ENCODE results near the gene TSPO.

Gene TSPO

DNA sequence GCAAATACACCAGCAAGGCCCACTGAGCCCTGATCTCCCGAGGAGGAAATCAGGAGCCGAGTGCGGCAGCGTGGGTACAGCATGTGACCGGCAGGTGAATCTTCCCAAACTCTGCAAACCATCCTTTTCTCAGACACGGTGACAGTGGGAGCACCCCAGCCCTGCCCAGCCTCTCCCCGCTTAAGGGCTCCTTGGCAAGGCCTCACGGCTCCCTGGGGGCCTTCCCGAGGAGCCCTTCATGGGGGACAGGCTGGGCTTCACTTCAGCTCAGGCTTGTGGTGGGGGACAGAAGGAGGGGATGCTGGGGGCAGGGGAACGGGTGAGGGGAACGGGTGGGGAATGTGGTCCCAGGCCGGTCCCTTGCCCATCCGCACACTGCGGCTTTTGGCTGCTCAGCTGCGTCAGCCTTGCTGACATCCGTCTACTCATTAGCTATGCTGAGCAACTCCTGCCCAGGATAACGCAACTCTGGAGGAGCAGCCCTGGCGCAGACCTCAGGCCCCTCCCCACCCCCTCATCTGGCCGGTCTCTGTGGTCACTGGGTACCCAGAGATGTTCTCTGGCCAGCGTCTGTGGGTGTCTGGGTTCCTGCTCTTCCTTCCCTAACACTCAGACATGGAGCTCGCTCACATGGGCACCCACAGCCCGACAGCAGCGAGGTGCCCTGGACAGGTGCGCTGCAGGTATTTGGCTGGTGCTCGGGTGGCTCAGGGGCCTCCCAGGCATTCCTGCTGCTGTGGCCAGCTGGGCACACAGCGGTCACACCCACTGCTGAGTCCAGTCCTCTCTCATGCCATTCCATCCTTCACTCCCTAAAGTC is 57.6 kb downstream of the TSPO start:
- Histone ChIP-seq H3K4me3 (ENCODE audit: low read length) (no peak overlapping the region), H3K9ac (ENCODE audit: low read depth, low read length) (no peak overlapping the region), H3K36me3 (ENCODE audit: insufficient read depth, low read length) (no peaks in the 10 kb centered on the region), H3K4me1 (ENCODE audit: control insufficient read depth, insufficient read depth, low read length) (no peaks in the 10 kb centered on the region), H3K27me3 (ENCODE audit: control insufficient read depth, insufficient read depth, low read length) (peaks cover 19% of the 10 kb centered on the region), H3K9me3 (replicated peaks; ENCODE audit: low read length) (no peaks in the 10 kb centered on the region), H3K4me2 (ENCODE audit: low read length) (no peak overlapping the region)

DNA sequence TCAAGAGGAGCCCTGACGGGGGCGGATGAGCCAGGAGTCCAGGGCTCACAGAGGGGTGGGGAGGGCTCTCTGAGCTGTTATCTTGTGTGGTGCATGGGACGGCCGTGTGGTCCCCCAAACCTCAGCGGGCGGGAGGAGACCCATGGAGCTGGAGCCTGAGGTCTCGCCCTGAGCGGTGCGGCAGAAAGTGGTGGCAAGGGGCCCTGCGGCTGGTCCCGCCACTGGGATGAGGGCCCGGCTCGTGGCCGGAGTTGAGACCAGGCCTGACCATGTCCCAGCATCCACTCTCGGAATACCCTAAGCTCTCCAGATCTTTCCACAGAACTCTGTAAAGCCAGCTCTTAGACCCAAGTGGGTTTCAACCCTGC is 58.1 kb downstream of the TSPO start:
- H3K4me3 ChIP-seq (ENCODE audit: low read length), result no peak overlapping the region
- H3K9me3 ChIP-seq (replicated peaks; ENCODE audit: low read length), result no peaks in the 10 kb centered on the region
- no peak overlapping the region for H3K9ac ChIP-seq (ENCODE audit: low read depth, low read length)
- H3K36me3 ChIP-seq (ENCODE audit: insufficient read depth, low read length), result no peaks in the 10 kb centered on the region
- no peak overlapping the region for H3K4me2 ChIP-seq (ENCODE audit: low read length)
- peaks cover 19% of the 10 kb centered on the region for H3K27me3 ChIP-seq (ENCODE audit: control insufficient read depth, insufficient read depth, low read length)
- H3K4me1 ChIP-seq (ENCODE audit: control insufficient read depth, insufficient read depth, low read length), result no peaks in the 10 kb centered on the region

DNA sequence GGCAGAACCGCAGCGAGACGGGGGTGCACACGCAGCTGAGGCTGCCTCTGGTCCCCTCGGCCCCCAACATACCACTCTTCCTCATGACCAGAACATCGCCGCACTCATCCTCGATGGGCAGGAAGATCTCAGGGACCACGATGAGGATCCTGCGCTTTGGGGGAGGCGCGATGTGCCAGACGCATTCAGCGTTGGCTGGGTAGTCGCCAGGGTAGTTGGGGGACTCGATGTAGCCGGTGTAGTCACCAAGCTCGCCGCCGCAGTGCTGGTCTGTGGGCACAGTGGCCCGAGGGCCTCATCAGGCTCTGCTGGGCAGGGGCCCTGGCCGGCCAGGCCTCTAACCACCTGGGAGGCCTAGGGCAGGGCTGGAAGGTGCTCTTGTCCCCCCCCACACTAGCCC is 58.6 kb downstream of the TSPO start:
- H3K27me3 ChIP-seq (ENCODE audit: control insufficient read depth, insufficient read depth, low read length), result peaks cover 20% of the 10 kb centered on the region
- H3K9ac ChIP-seq (ENCODE audit: low read depth, low read length), result no peak overlapping the region

DNA sequence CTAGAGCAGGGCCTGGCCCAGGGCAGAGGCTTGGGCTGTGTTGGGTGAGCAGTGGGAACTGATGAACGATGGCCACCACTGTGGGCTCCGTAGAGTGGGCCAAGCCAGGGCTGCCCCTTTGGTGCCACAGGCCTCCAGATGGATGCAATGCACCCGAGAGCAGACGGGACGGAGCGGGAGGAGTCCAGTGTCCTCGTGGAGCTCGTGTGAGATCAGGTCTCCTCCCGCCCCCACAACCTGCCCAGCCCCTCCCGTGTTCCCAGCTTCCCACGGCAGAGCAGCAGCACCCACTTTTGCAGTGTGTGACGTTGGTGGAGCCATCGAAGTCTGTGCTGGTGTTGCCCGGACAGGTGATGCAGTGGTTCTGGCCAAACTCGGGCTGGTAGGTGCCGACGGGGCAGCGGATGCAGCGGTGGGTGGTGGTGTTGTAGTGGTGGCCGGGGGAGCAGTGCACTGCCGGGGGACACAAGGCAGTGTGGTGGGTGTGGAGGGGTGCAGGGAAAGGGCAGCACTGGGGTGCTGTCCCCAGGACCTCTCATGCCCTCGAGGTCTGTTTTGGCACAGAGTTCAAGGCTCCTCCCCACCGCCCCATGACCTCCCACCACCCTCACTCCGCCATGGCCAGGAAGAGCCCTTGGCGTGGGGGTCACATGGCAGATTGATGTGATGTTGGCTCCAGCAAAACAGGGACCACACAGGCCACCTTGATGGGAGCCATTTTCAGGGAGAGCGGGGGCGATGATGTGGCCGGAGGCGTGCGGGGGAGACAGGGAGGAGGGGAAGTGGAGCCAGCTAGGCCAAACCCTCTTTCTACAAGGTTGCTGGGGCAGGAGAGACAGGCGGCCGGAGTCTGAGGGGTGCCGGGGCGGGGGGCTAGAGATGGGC is 59.5 kb downstream of the TSPO start:
- Histone ChIP-seq H3K9ac (ENCODE audit: low read depth, low read length) (no peak overlapping the region), H3K27me3 (ENCODE audit: control insufficient read depth, insufficient read depth, low read length) (peaks cover 26% of the 10 kb centered on the region), H3K9me3 (replicated peaks; ENCODE audit: low read length) (no peaks in the 10 kb centered on the region)

More for the DNA sequence above, 58.6 kb downstream of the TSPO start:
- Histone ChIP-seq H3K4me3 (ENCODE audit: low read length) (no peak overlapping the region), H3K4me2 (ENCODE audit: low read length) (no peak overlapping the region), H3K9me3 (replicated peaks; ENCODE audit: low read length) (no peaks in the 10 kb centered on the region), H3K4me1 (ENCODE audit: control insufficient read depth, insufficient read depth, low read length) (no peaks in the 10 kb centered on the region), H3K36me3 (ENCODE audit: insufficient read depth, low read length) (no peaks in the 10 kb centered on the region)

DNA sequence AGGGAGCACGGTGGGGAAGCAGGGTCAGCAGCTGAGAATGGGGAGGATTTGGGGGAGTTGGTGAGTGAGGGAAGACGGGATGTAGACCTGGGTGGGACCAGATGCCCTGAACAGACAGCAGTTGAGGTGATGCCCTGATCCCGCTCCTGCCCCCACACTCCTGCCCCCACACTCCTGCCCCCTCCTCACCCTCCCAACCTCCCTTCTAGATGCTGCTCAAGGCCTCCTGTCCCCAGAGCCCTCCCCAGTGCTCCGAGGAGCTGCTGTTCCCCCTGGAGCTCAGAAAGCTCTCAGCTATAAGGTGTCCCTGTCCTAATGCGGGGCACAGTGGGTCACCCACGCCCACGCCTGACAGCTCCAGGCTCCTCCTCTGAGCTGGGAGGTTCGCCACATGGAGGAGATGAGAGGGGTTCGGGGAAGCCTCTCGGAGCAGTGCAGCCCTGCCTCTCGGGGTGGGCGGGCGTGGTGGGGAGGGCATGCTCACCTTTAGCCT is 60.6 kb downstream of the TSPO start:
- Histone ChIP-seq H3K9ac (ENCODE audit: low read depth, low read length) (no peak overlapping the region), H3K4me1 (ENCODE audit: control insufficient read depth, insufficient read depth, low read length) (no peaks in the 10 kb centered on the region), H3K4me3 (ENCODE audit: low read length) (no peak overlapping the region), H3K9me3 (replicated peaks; ENCODE audit: low read length) (no peaks in the 10 kb centered on the region), H3K36me3 (ENCODE audit: insufficient read depth, low read length) (no peaks in the 10 kb centered on the region), H3K4me2 (ENCODE audit: low read length) (no peak overlapping the region), H3K27me3 (ENCODE audit: control insufficient read depth, insufficient read depth, low read length) (peaks cover 26% of the 10 kb centered on the region)

More for the DNA sequence above, 59.5 kb downstream of the TSPO start:
- Histone ChIP-seq H3K4me1 (ENCODE audit: control insufficient read depth, insufficient read depth, low read length) (no peaks in the 10 kb centered on the region), H3K36me3 (ENCODE audit: insufficient read depth, low read length) (no peaks in the 10 kb centered on the region), H3K4me3 (ENCODE audit: low read length) (no peak overlapping the region), H3K4me2 (ENCODE audit: low read length) (no peak overlapping the region)

DNA sequence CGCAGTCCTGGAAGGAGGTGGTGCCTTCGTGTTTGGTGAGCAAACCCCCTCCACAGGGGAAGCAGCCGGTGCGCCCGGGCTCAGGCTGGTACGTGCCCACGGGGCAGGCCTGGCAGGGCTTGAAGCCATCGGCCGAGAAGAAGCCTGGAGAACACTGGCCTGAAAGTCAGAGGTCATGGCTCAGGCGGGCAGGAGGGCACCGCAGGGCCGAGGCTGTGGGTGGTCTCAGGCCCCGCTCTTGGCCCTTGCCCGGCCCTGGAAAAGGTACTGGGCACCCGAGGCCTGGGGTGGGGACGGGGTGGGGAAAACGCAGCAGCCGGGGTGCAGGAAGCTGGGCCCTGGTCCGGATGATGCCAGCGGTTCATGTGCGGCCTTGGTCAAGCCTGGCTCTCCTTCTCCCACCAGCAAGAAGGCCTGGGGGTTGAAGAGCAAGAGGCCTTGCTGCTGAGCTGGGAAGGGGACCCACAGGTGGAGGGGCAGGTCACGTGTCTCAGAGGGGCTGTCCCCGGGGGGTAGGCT is 61.1 kb downstream of the TSPO start:
- Histone ChIP-seq H3K4me3 (ENCODE audit: low read length) (no peak overlapping the region), H3K27me3 (ENCODE audit: control insufficient read depth, insufficient read depth, low read length) (peaks cover 27% of the 10 kb centered on the region), H3K4me1 (ENCODE audit: control insufficient read depth, insufficient read depth, low read length) (no peaks in the 10 kb centered on the region), H3K36me3 (ENCODE audit: insufficient read depth, low read length) (no peaks in the 10 kb centered on the region), H3K9me3 (replicated peaks; ENCODE audit: low read length) (no peaks in the 10 kb centered on the region), H3K4me2 (ENCODE audit: low read length) (no peak overlapping the region), H3K9ac (ENCODE audit: low read depth, low read length) (no peak overlapping the region)
